GM12878 (cell line): ENCODE data around the gene OR2D3.

Source experiments
- CTCF ChIP-seq, 3 experiments: IDR thresholded peaks in 2 of 3; conservative IDR thresholded peaks in 1 of 3; 2 replicates each; pipeline ENCODE4 v1.5.1; 2011; ENCODE audit warnings: low read depth in 3 of 3, low read length in 3 of 3, mild to moderate bottlenecking in 3 of 3, control low read depth in 2 of 3, moderate library complexity in 2 of 3, inconsistent platforms in 1 of 3, mixed read lengths in 1 of 3; ENCODE audit not compliant: control insufficient read depth in 2 of 3, insufficient read depth in 1 of 3; ENCODE audit errors: extremely low read depth in 1 of 3
- HCFC1 ChIP-seq: fragments of 150-350 bp; IDR thresholded peaks from 2 replicates; pipeline ENCODE4 v1.6.1; 2014; ENCODE audit warnings: low read length
- JUND ChIP-seq: IDR thresholded peaks from 2 replicates; pipeline ENCODE4 v1.6.1; 2012; ENCODE audit warnings: low read depth, mild to moderate bottlenecking, low read length, improper control_type of control experiment, moderate library complexity
- NR2C1 ChIP-seq: fragments of 450-650 bp; IDR thresholded peaks from 2 replicates; pipeline ENCODE4 v1.6.1; 2017; ENCODE audit warnings: antibody characterized with exemption, mild to moderate bottlenecking, moderate library complexity
- POLR2A ChIP-seq: IDR thresholded peaks from 2 replicates; pipeline ENCODE4 v1.6.1; 2011; ENCODE audit warnings: low read depth, mild to moderate bottlenecking, low read length
- REST ChIP-seq: IDR thresholded peaks from 2 replicates; pipeline ENCODE4 v1.6.1; 2012; ENCODE audit warnings: mild to moderate bottlenecking, low read depth, low read length
- SMARCA5 ChIP-seq: fragments of 450-650 bp; IDR thresholded peaks from 2 replicates; pipeline ENCODE4 v1.6.1; 2017; ENCODE audit warnings: mild to moderate bottlenecking
- ZBTB11 ChIP-seq: fragments of 450-650 bp; formaldehyde crosslinking; IDR thresholded peaks from 2 replicates; pipeline ENCODE4 v1.5.0; 2022; ENCODE audit warnings: mild to moderate bottlenecking, missing genetic modification characterization
- ZNF687 ChIP-seq: fragments of 450-650 bp; IDR thresholded peaks from 2 replicates; pipeline ENCODE4 v1.6.1; 2017; ENCODE audit warnings: mild to moderate bottlenecking, moderate library complexity
- ZSCAN29 ChIP-seq: fragments of 450-650 bp; IDR thresholded peaks from 2 replicates; pipeline ENCODE4 v1.6.1; 2017; ENCODE audit warnings: mild to moderate bottlenecking, moderate library complexity

- TF ChIP-seq HCFC1 (no peak), ZSCAN29 (no peak), ZNF687 (no peak), SMARCA5 (no peak), POLR2A (no peak), CTCF (IDR thresholded peaks at IDR 0.05 in 2 of 3, conservative IDR thresholded peaks at IDR 0.05 in 1 of 3; ENCODE audit: control insufficient read depth in 2 of 3, extremely low read depth in 1 of 3, insufficient read depth in 1 of 3, low read depth in 3 of 3, low read length in 3 of 3) (no peak), ZBTB11 (no peak), NR2C1 (no peak), JUND (no peak), REST (no peak)
These were observed 49.5 kb upstream of the OR2D3 start for GRCh38 chr11:6871278-6871677.
